Measurements from ENCODE around the gene TMEM94. TPM values are rescaled to one million over a fixed set of nuclear protein-coding genes. Genes with fewer than 3 reads are reported as not detected.

Gene TMEM94
- total RNA-seq, 1 experiment from 2014 or later, result 129 TPM

GRCh38 chr17:75430159-75430974 is 26.1 kb upstream of the TMEM94 start:
- H3K4me3 ChIP-seq (ENCODE audit: low read depth in 2 of 2, low read length in 2 of 2), result peak overlapping the region in 1 of 2 experiments; percentile 16; a peak in 1 of 4 replicates

More at GRCh38 chr17:75430159-75430974, 26.1 kb upstream of the TMEM94 start:
- Histone ChIP-seq H3K36me3 (ENCODE audit: control insufficient read depth, insufficient read depth, low read length) (no peaks in the 10 kb centered on the region), H3K9me3 (ENCODE audit: control insufficient read depth, insufficient read depth, low read depth, low read length) (no peaks in the 10 kb centered on the region), H3K27me3 (ENCODE audit: control insufficient read depth, insufficient read depth, low read length) (no peaks in the 10 kb centered on the region), H3K4me1 (ENCODE audit: control insufficient read depth, insufficient read depth, low read length) (peaks cover 21% of the 10 kb centered on the region), H3K27ac (ENCODE audit: low read length) (peak overlapping the region; percentile 48)
- BruUV-seq (replicated peaks), result no TSS peak
- POLR2A ChIA-PET, result no interaction called here
- no peak for DNase-seq (ENCODE audit: low read depth, low spot score)
- intact Hi-C loops (cut with micrococcal nuclease; ENCODE audit: unreplicated experiment) (no loop called here), in situ Hi-C loops (cut with HindIII; ENCODE audit: low pct_unique_long_range_greater_than_20kb, low sequenced_read_pairs) (no loop called here)
- CTCF ChIA-PET, result interaction anchor here (0.6 to 1.0 kb wide), 4 partner anchors 32 to 186 kb away, joined by 3 to 12 read pairs (median 8); partner anchors contain the start of gene TSEN54
- TF ChIP-seq TCF7L2 (IDR thresholded peaks at IDR 0.05; ENCODE audit: low read depth, low read length) (no peak), CTCF (IDR thresholded peaks at IDR 0.05) (no peak), POLR2AphosphoS5 (IDR thresholded peaks at IDR 0.05; ENCODE audit: low read depth, low read length) (no peak), SIN3A (IDR thresholded peaks at IDR 0.05; ENCODE audit: borderline replicate concordance, insufficient read depth, low read depth, low read length) (no peak), REST (IDR thresholded peaks at IDR 0.05; ENCODE audit: insufficient read depth in 1 of 2, low read depth in 2 of 2, low read length in 1 of 2) (no peak)
- peak; percentile 42 for ATAC-seq
